Measurements from ENCODE around the gene MYADML2.
"Not testable (repeated sequence)": the region's sequence is repeated elsewhere in the genome, so short reads cannot be mapped to it uniquely, and the experiment has no call there.

Gene MYADML2

DNA sequence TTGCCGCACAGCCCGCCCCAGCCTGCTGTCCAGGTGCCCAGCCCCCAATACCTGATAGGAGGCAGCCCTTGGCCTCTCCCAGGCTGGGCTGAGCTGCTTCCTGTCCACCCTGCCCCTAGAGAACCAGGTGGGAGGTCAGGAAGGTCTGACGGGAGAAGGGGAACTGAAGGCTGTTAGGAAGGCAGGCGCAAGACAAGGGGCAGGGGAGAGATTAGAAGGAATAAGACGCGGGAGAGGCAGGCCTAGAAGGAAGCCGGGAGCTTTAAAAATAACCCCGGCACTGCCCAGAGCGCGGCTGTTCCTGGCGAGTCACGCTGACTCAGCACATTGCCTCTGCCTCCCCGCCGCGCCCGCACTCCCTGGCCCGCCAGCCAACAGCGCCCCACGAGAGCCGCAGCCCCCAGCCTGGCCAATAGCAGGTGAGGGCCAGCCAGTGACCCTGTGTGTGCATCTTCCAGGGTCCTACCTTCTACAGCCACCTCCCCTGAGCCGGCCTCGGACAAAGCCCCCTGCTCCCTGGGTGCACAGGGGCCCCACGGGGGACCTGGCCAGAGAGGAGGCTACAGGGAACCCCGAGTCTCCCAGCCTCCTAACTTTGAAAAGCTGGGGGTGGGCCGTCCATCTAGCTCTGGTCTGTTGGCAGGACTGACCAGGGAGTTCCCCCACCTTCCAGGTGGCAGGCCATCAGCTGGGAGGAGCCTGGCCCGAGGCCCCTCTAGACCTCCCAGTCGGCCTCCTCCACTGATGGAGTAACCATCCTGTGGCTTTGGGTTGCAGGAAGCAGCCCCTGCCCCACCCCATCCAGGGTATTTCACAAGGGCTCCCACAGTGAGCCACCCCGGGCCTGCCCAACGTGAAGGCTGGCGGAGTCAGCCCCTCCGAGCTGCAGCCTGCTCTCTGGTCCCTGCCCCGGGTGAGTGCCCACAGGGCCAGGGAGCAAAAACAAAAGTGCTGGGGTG lies 23.5 kb downstream of the MYADML2 start:
- DNase-seq (ENCODE audit: low spot score), result no peak

DNA sequence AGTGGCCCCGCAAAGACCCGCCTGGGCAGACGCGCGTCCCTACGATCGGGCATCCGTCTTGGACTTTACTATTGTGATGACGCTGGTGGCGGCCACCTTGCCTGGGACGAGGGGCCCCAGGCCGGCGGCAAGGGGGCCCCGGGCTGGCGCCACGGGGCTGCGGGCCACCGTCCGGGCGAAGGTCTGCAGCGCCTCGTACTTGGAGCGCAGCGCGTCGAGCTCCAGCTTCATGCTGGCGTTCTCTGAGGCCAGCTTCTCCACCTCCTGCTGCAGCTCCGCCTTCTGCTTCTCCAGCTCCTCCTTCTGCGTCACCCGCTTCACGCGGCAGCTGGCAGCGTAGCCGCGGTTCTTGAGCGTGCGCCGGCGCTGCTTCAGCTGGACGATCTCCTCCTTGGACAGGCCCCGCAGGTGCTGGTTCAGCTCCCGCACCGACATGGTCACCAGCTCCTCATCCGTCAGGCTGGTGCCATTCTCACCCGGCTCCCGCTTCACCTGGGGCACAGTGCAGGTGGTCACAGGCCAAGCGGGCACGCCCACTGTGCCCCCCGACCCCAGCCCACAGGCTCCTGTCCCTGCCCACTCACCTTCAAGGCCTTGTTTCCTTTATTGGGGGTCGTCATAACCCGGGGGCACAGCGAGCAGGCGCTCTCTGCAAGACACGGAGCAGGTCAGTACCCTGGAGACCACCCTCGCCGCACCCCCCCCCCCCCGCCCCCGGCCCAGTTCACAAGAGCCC lies 24.3 kb downstream of the MYADML2 start:
- no peak for DNase-seq (ENCODE audit: low spot score)

DNA sequence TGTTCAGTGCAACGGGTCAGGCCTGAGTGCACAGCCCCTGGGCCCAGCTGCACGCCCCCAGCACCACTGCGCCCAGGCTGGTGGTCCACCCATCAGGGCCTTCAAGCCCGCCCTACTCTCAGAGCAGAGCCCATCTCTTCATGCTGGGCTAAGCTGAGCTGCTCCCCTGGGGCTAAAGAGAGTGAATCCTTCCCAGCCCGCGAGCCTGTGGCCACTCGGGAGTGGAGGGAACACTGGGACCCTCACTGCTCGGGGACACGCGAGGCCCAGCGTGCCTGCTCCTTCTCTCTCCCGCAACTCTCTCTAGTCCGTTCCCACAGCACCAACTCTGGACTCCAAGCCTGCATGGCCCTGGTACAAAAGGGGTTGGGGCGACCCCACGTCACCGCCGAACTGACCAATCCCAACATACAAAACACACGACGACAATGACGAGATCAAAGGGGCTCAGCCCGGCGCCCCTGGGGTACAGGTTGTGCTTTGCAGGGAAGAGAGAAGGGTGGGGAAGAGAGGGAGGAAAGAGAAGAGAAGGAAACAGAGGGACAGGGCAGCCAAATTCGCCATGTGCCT lies 25.0 kb downstream of the MYADML2 start:
- DNase-seq (ENCODE audit: low spot score), result no peak

DNA sequence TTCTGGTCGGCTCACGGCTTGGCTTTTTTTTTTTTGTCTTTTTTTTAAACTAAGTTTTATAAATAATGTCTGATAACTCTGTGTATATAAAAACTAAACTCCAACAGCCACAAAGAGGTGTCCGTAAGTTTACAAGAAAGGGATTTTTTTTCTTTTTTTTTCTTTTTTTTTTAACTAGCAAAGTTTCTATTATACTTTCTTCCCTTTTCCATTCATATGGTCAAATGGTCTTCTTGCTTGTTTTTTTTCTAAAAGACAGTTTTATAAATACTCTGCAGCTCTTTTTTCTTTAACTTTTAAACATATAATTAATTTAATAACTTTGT lies 25.5 kb downstream of the MYADML2 start:
- no peak for DNase-seq (ENCODE audit: low spot score)

DNA sequence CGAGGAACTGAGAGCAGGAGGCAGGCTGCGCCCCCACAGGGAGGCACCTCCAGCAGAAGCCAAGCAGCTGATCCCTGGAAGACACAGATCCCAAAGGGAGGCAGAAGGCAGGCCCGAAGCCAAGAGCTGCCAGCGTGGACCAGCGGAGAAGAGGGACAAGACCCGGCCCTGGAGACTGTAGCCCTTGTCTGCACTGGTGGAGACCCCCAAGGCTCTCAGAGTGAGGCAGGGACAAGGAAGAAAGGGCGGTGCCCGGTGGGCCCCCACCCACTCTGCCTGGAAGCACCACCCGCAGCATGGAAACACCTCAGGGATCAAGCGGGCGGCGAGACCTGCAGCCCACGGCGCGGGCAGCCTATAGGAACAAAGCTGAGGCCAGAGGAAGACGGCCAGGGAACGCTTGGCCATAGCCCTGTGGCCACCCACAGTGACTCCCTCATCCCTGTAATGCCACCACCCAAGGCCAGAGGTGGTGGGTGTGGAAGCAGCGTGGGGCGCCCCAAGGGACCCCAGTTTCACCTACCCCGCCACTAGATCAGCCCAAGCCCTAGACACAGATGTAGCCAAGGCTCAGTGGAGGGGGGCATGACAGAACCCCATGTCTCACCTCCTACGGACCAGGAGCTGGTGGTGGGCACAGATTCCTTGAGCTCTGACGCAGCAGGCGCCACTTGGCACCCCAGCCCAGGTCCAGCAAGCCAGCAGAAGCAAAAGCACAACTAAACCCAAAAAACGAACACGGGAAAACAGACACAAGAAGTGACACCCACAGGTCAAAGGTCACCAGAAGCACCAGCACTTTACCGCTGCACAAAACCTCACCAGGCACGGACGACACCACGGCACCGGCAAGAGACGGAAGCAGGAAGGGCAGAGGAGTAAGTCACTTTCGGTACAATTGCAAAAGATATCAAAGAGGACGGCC lies 26.2 kb downstream of the MYADML2 start:
- no peak for DNase-seq (ENCODE audit: low spot score)

DNA sequence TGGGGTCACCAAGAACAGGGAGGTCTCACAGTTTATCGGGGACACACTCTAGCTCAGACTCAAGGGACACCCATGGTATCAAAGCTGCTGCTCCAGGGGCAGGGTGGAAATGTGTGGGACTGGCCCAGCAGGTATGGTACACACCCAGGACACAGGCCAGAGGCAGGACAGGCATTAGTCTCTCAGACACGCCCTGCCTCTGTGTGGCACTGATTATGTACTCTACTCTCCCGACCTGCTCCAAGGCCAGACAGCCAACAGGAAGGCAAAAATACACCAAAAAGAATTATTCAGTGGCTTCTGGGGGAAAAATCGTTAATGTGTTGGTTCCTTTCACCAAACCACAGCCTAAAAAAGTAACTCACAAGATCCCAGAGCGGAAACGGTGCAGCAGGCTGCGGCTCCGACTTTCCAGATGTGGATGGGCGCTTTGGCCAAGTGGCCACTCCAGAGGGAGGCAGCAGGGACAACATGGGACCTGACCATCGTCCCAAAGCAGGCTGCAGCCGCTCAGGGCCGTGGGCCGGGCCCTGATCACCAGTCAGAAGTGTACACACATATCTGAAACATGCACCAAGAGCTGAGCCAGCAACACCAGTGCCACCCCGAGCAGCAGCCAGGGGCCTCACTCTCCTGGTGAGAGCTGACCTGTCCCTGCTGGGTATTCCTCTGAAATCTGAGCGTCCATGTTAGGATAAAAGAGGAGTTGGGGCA lies 28.0 kb downstream of the MYADML2 start:
- DNase-seq (ENCODE audit: low spot score), result no peak

DNA sequence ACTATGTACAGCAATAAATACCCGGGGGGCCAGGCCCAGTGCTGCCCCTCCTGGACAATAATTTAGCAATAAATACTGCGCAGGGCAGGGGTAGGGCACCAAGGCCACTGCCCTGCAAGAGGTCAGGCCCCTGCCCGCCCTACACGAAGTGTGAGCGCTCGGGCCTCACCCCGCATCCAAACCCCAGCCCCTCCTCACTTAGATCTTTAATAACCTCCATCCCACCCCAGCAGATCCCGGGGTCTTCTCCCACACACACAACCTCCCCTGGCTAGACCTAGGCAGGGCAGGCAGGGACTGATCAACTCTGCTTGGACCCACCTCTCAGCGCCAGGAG lies 28.7 kb downstream of the MYADML2 start:
- not testable (repeated sequence) for DNase-seq (ENCODE audit: low spot score)

DNA sequence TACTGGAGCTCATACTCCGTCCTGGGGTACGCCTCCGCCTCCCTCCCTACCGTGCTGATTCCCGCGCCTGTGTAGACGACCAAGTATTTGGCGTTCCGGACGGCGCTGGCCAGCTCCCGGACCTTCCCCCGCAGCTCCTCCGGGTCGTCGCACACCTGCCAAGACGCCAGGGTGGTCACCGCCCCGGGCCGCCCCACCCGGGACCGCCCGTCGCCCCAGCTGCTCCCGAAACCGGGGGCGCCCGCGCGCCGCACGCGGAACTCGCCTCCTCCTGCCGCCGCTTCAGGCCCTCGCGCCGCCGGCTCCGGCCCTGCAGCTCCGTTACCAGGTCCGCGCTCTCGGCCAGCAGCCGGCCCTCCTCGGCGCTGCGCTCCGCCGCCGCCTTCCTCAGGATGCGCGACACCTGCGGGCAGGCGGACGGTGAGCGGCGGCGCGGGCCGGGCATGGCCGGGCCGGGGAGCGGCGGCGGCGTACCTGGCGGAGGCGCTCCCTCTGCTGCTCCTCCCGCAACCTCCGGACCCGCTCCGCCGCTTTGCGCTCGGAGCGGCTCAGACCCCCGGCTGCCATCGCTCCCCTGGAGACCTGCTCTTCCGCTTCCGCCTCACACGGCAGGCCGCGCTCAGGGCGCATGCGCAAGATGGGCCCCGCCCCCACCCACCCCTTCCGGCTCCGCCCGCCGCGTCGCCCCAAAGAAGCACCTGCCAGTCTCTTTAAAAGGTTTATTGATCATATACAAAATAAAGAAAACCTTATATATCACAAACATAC lies 29.3 kb downstream of the MYADML2 start, which contains the start of gene SIRT7:
TSS of gene SIRT7 (minus strand) at position 612 of the 768 bp plus-strand sequence. CDS start at position 567, 45 bp downstream.
- DNase-seq (ENCODE audit: low spot score), result peak; percentile 80

DNA sequence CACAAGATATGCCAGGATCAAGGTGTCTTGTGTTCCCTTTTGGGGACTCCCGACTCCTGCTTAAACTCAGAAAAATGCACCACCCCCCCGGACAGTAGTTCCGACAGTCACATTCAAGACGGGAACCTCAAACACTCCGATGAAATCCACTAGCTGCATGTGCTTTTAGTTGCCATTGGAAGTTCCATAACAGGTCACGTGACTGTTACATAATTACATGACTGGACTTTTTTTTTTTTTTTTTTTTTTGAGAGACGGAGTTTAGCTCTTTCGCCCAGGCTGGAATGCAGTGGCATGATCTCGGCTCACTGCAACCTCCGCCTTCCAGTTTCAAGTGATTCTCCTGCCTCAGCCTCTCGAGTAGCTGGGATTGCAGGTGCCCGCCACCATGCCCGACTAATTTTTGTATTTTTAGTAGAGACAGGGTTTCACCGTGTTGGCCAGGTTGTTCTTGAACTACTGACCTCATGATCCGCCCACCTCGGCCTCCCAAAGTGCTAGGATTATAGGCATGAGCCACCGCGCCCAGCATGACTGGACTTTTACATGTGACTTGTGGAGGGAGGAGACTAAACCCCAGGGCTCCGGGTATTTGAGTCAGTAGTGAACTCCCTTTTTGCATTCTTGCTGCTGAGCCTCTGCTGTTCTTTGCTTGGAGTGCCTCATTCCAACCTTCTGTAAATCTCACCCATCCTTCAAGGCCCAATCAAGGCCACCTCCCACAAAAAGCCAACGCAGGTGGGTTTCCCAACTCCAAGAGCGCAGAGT lies 30.6 kb downstream of the MYADML2 start:
- DNase-seq (ENCODE audit: low spot score), result no peak

DNA sequence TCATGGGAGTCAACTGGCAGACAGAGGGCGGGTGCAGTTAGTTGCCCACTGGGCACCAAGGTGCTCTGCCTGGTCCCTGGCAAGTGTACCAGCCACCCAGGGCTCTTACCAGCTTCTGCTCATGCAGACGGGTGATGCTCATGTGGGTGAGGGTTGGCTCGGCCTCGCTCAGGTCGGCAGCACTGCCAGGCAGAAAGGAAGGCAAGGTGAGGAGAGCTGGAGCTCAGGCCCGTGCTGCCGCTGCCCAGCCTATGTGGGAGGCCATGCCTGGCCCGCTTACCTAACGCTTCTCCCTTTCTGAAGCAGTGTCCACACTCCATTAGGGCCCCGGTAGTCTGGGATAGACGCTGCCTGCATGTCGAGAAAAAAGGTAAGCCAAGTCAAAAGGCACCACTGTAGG lies 31.7 kb downstream of the MYADML2 start:
- DNase-seq (ENCODE audit: low spot score), result no peak

DNA sequence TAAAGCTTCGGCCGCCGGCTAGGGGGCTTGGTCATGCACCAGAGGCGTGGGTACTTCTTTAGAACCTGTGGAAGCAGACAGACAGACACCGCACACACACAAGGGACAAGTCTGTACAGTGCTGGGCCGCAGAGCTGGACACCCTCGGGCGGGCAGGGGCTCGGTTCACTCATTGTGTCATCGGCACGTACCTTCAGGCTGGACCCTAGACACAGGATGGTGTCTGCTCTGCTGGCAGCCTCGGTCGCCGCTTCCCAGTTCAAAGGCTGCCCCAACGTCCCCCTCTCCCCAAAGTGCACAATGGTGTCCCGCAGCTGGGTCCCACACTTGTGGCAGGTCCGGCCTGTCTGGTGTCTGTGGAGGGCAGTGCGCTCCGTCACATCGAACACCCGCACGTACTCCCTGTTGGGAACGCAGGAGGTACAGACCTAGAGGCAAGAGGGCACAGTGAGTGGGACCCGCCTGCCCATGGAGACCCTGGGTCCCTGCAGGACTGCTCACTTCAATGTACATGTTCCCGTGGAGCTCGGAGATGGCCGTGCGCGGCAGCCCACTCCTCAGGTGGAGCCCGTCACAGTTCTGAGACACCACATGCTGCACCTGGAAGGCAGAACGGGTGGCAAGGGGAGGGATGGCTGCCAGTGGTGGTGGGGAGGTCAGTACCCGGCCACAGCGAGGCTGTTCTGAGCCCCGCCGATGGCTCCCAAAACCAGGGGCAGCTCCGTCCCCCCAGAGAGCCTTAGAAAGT lies 32.8 kb downstream of the MYADML2 start:
- no peak for DNase-seq (ENCODE audit: low spot score)

DNA sequence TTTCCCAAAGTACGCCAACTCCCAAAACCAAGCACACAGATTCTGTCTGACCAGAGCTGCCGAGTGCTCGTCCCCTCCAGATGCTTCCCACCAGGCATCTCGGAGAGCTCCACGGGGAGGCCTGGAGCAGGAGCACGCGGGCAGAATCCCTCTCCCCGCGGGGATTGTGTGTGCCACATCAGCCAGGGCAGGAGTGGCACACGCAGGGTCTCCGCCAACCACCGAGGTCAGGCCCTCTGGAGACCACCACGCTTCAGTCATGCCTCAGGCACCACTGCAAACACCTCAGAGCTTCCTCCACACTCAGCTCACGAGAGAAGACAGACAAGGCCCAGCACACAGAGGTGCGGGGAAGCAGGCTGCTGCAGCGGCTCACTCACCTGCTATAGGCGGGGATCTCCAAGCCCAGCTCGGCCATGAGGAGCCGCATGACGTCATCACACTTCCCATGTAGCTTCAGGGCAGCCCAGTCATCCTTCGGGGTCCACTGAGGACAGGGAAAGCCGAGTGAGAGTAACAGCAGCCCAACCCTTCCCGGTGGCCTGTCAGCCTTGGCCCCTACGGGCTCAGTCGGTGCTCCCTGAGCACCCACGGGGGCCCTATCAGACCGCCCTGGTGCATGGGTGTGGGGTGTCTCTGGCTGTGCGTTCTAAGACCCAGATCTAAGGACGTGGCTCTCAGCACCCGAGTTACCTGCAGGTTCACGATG lies 33.5 kb downstream of the MYADML2 start:
- no peak for DNase-seq (ENCODE audit: low spot score)

DNA sequence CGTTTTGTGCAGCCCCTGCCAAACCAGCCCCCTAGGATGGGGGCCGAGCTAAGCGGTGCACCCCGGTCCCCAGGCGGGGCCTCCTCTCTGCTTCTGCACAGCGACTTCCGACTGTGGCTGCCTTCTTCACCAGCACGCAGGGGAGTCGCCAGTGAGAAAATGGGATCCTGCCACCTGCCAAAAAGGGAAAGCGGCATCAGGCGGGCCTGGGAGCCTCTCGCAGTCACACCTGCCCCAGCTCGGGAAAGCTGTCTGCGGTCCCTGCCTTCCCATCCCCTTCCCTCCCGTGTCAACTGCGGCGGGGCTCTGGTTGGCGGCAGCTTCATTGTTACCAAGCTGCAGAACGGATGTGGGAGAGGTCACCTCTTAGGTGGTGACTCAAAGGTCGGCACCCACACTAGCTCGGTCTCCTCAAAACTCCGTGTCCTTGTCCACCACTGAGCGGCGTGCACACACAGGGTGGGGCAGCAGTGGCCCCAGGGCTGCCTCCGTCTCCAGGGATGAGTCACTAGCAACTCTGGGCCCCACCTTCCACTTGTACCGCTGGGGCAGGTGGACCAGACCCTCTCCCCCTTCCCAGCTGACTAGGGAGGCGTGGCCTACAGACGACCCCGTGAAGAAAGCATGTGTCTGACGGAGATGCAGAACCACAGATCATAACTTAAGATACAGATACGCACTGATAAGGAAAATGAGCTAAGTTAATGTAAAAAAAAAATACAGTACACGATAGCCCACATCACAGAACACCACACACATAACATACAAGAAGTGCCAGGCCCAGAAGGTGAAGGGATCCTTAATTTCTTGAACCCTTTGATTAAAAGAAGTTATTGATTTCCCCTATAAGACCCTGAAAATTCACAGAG lies 34.4 kb downstream of the MYADML2 start:
- peak; percentile 99 for DNase-seq (ENCODE audit: low spot score)

DNA sequence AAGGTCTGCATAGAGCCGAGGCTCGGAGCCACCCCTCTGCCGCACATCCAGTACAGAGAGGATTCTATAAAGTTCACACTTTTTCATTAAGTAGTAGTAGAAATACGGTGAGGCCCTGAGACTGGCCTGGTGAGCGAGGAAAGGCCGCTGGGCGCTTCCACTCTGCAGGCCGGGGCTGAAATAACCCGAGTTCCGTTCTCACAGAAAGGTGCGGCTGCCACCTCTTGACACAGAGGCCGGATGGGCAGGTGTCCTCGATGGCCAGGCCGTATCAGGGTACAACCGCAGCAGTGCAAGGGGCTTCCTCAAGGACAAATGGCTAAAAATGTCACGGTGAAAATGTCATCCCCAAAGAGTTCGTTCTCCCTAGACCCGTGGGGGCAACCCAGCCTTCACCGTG lies 35.1 kb downstream of the MYADML2 start:
- DNase-seq (ENCODE audit: low spot score), result no peak

DNA sequence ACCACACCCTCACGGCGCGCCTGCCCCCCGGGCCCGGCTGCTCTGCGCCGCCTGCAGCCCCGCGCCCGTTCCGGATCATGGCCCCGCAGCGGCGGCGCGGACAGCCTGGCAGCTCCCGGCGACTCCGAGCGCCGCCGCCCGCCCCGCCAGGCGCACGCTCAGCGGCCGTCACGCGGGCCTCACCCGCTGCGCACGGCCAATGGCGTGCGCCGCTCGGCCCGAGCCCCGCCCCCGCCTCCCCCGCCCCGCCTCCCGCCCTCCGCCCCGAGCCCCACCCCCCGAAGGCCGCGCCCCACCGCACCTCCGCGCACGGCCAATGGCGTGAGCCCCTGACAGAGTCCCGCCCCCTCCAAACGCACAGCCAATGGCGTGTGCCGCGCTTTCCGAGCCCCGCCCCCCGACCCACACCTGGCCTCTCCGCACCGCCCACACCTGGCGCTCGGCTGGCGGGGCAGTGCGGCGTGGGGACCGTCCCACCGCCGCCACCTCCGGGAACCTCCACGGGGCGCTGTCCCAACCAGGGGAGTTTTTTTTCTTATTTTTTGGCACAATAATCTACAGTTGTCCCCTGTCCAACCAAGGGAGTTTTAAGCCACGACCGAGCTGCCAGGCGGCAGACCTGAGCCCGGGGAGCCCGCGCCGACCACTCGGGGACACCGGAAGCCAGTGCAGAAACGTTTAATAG lies 35.6 kb downstream of the MYADML2 start, which contains the start of gene PCYT2:
TSS of gene PCYT2 (minus strand) at position 123 of the 685 bp plus-strand sequence. CDS start at position 79, 44 bp downstream.
- peak; percentile 91 for DNase-seq (ENCODE audit: low spot score)

DNA sequence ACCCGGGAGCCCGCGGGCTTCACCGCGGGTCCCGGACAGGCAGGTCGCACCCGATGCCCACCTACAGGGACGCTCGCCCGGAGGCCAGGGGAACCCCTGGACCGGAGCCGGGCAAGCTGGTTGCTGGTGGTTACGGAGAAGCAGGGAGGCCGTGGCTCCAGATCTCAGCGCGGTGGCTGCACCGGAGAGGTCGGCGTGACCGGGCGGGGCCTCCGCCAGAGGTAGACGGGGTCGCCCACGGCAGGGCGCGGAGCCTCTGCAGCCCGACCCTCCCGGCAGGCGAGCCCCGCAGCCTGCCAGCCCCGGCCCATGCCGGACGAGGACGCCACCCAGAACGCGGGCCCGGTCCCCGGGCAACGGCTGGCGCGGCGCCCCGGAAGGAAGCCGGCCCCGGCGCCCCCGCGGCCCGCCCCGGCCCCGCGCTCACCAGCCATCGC lies 36.2 kb downstream of the MYADML2 start:
- DNase-seq (ENCODE audit: low spot score), result no peak
